Panc1 (cell line): ENCODE data around the gene USF1. TPM values are rescaled to one million over a fixed set of nuclear protein-coding genes. Genes with fewer than 3 reads are reported as not detected.

Experiments
- ATAC-seq: fragments of 200-7000 bp; cut with Tn5 transposase; 2 replicates; pipeline ENCODE4 v1.9.1; 2020; ENCODE audit warnings: mild to moderate bottlenecking, moderate library complexity
- BruUV-seq: library from RNA; stranded (reverse); fragments of 400-500 nt; replicated peaks from 2 replicates; lab custom pipeline; 2021; lab: Mats Ljungman, UMichigan
- CTCF ChIA-PET: fragments of 300-600 bp; sonication (Branson Sonifier 250); formaldehyde crosslinking; loops from one replicate; lab custom pipeline; 2022; ENCODE audit warnings: antibody characterized with exemption; lab: Charles Lee
- POLR2A ChIA-PET: fragments of 300-600 bp; sonication (Branson Sonifier 250); formaldehyde crosslinking; loops from one replicate; lab custom pipeline; 2022; ENCODE audit warnings: antibody characterized with exemption; lab: Charles Lee
- DNase-seq: peaks from one replicate; pipeline ENCODE4 v3.0.0-alpha.2; 2010; ENCODE audit warnings: low read depth, low spot score
- H3K27ac ChIP-seq: 2 replicates; pipeline ENCODE4 v1.5.1; 2011; ENCODE audit warnings: mild to moderate bottlenecking, low read length, inconsistent platforms
- H3K27me3 ChIP-seq: fragments of 200-500 bp; sonication (Bioruptor generic); 2 replicates; pipeline ENCODE4 v1.6.0; 2014; ENCODE audit warnings: low read length, inconsistent platforms; ENCODE audit not compliant: control insufficient read depth, insufficient read depth
- H3K36me3 ChIP-seq: fragments of 200-500 bp; sonication (Bioruptor generic); 2 replicates; pipeline ENCODE4 v1.5.1; 2014; ENCODE audit warnings: inconsistent platforms, mild to moderate bottlenecking, low read length, moderate library complexity; ENCODE audit not compliant: control insufficient read depth, insufficient read depth
- H3K4me1 ChIP-seq: 2 replicates; pipeline ENCODE4 v1.5.1; 2011; ENCODE audit warnings: inconsistent platforms, mild to moderate bottlenecking, low read length, moderate library complexity; ENCODE audit not compliant: control insufficient read depth, insufficient read depth
- H3K4me3 ChIP-seq, 2 experiments: 2 replicates each; pipeline ENCODE4 v1.5.1; 2011 to 2012; ENCODE audit warnings: low read depth in 2 of 2, low read length in 2 of 2, mild to moderate bottlenecking in 2 of 2, inconsistent platforms in 1 of 2, moderate library complexity in 1 of 2
- H3K9me3 ChIP-seq: fragments of 200-500 bp; sonication (Bioruptor generic); 2 replicates; pipeline ENCODE4 v1.5.1; 2014; ENCODE audit warnings: low read depth, mild to moderate bottlenecking, inconsistent platforms, low read length, moderate library complexity; ENCODE audit not compliant: control insufficient read depth, insufficient read depth
- POLR2AphosphoS5 ChIP-seq: IDR thresholded peaks from 2 replicates; pipeline ENCODE4 v1.6.1; 2012; ENCODE audit warnings: mild to moderate bottlenecking, low read depth, low read length, moderate library complexity
- SIN3A ChIP-seq: IDR thresholded peaks from 2 replicates; pipeline ENCODE4 v1.6.1; 2012; ENCODE audit warnings: low read depth, mild to moderate bottlenecking, low read length, moderate library complexity, borderline replicate concordance; ENCODE audit not compliant: insufficient read depth
- TCF7L2 ChIP-seq: IDR thresholded peaks from 2 replicates; pipeline ENCODE4 v1.6.1; 2011; ENCODE audit warnings: mild to moderate bottlenecking, low read depth, low read length, inconsistent platforms
- in situ Hi-C: cut with HindIII; loops from 2 replicates; pipeline ENCODE4 v1.10.0; 2016; ENCODE audit warnings: low sequenced_read_pairs, low pct_unique_long_range_greater_than_20kb
- intact Hi-C: fragments of 100-400 bp; cut with micrococcal nuclease; formaldehyde crosslinking; loops from one replicate; pipeline ENCODE4 v1.10.0; 2022; ENCODE audit not compliant: unreplicated experiment
- total RNA-seq: library from RNA; stranded (reverse); gene quantifications from one replicate; pipeline ENCODE4 v1.2.1, GENCODE V29; 2021; ENCODE audit not compliant: unreplicated experiment
- TF ChIP-seq, protein P1 (sequence below), 2 experiments: IDR thresholded peaks; 2 replicates each; pipeline ENCODE4 v1.6.1; 2011 to 2012; ENCODE audit warnings: low read depth in 2 of 2, control low read depth in 1 of 2, low read length in 1 of 2, mild to moderate bottlenecking in 1 of 2, moderate library complexity in 1 of 2; ENCODE audit not compliant: insufficient read depth in 1 of 2
- TF ChIP-seq, protein P2 (sequence below): fragments of 450-650 bp; IDR thresholded peaks from 2 replicates; pipeline ENCODE4 v1.5.1; 2017; ENCODE audit warnings: mild to moderate bottlenecking

The USF1 gene
- total RNA-seq, 1 experiment from 2014 or later, result 57.7 TPM

DNA sequence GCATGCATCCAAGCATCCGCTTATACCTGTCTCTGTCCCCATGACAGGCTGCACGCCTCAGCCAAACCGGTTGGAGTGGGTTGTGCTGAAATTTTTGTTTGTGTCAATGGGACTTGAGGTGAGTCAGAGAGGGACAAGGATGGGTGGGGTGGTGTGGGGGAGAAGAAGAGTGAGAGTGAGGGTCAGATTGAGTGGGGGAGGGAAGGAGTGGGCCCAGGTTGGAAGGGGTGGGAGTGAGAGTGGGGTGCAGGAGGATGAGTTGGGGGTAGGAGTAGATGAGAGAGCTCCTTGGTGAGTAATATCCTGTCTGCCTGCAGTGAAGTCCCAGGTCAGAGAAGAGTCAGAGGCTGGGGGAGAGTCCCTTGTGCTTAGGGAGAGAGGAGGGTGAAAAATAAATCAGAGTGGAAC is 46.8 kb upstream of the USF1 start:
- intact Hi-C loops, result no loop called here
- H3K27ac ChIP-seq, result no peak overlapping the region

DNA sequence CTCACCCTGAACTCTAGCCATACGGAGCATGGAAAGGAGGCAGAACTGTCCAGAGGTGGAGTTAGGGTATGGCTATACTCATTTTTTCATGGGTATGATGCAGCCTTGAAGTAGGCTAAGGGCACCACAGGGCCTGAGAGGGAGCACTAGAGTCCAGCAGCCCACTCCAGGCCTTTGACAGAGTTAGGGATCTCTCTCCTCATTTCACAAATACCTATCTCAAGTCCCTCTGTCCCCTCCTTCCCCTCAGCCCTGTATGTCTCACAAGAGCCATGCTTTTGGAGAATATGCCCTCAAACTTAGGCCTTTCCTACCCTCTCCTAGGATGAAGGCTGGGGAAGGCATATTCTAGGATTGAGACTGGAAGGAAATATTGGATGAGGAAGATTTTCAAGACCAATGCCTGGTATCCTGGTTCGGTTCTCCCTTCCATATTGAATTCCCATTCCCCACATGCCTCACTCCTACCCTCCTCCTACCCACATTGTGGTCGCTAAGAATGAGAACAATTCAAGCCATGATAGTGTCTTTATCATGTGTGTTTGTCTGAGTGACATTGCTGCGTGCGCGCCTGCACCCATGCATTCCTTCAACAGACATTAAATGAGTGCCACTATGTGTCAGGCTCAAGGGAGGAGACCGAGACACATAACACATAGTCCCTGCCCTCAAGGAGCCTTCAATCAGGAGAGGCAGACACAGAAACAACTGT is 46.2 kb upstream of the USF1 start:
- Histone ChIP-seq H3K27ac (no peak overlapping the region), H3K4me1 (no peaks in the 10 kb centered on the region), H3K4me3 (no peak overlapping the region), H3K36me3 (no peaks in the 10 kb centered on the region), H3K9me3 (no peaks in the 10 kb centered on the region), H3K27me3 (no peaks in the 10 kb centered on the region)
- TF ChIP-seq TCF7L2, result no peak
- no peak for TF ChIP-seq SIN3A
- TF ChIP-seq, protein P1, sequence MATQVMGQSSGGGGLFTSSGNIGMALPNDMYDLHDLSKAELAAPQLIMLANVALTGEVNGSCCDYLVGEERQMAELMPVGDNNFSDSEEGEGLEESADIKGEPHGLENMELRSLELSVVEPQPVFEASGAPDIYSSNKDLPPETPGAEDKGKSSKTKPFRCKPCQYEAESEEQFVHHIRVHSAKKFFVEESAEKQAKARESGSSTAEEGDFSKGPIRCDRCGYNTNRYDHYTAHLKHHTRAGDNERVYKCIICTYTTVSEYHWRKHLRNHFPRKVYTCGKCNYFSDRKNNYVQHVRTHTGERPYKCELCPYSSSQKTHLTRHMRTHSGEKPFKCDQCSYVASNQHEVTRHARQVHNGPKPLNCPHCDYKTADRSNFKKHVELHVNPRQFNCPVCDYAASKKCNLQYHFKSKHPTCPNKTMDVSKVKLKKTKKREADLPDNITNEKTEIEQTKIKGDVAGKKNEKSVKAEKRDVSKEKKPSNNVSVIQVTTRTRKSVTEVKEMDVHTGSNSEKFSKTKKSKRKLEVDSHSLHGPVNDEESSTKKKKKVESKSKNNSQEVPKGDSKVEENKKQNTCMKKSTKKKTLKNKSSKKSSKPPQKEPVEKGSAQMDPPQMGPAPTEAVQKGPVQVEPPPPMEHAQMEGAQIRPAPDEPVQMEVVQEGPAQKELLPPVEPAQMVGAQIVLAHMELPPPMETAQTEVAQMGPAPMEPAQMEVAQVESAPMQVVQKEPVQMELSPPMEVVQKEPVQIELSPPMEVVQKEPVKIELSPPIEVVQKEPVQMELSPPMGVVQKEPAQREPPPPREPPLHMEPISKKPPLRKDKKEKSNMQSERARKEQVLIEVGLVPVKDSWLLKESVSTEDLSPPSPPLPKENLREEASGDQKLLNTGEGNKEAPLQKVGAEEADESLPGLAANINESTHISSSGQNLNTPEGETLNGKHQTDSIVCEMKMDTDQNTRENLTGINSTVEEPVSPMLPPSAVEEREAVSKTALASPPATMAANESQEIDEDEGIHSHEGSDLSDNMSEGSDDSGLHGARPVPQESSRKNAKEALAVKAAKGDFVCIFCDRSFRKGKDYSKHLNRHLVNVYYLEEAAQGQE (IDR thresholded peaks at IDR 0.05; ENCODE audit: insufficient read depth in 1 of 2, low read depth in 2 of 2, low read length in 1 of 2), result no peak
- no peak for TF ChIP-seq POLR2AphosphoS5
- TF ChIP-seq, protein P2, sequence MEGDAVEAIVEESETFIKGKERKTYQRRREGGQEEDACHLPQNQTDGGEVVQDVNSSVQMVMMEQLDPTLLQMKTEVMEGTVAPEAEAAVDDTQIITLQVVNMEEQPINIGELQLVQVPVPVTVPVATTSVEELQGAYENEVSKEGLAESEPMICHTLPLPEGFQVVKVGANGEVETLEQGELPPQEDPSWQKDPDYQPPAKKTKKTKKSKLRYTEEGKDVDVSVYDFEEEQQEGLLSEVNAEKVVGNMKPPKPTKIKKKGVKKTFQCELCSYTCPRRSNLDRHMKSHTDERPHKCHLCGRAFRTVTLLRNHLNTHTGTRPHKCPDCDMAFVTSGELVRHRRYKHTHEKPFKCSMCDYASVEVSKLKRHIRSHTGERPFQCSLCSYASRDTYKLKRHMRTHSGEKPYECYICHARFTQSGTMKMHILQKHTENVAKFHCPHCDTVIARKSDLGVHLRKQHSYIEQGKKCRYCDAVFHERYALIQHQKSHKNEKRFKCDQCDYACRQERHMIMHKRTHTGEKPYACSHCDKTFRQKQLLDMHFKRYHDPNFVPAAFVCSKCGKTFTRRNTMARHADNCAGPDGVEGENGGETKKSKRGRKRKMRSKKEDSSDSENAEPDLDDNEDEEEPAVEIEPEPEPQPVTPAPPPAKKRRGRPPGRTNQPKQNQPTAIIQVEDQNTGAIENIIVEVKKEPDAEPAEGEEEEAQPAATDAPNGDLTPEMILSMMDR, result no peak
- intact Hi-C loops, result no loop called here
- BruUV-seq, result no TSS peak
- ATAC-seq (no peak), DNase-seq (no peak)
- in situ Hi-C loops, result no loop called here
- POLR2A ChIA-PET, result no interaction called here
- CTCF ChIA-PET, result interaction anchor here (1.1 kb wide), 1 partner anchor 50 kb away, joined by 4 read pairs; no protein-coding TSS in a partner anchor

More for the DNA sequence above, 46.8 kb upstream of the USF1 start:
- no peaks in the 10 kb centered on the region for H3K9me3 ChIP-seq
- in situ Hi-C loops, result no loop called here
- no peaks in the 10 kb centered on the region for H3K27me3 ChIP-seq
- TF ChIP-seq, protein P2, result no peak
- no peak for TF ChIP-seq TCF7L2
- TF ChIP-seq SIN3A, result no peak
- TF ChIP-seq, protein P1 (IDR thresholded peaks at IDR 0.05; ENCODE audit: insufficient read depth in 1 of 2, low read depth in 2 of 2, low read length in 1 of 2), result no peak
- no peak for TF ChIP-seq POLR2AphosphoS5
- H3K4me1 ChIP-seq, result 0 out of 2 replicates have a peak, but pooled peaks cover 3% of the 10 kb centered on the region
- CTCF ChIA-PET, result interaction anchor here (1.1 kb wide), 1 partner anchor 51 kb away, joined by 4 read pairs; no protein-coding TSS in a partner anchor
- H3K4me3 ChIP-seq, result no peak overlapping the region
- BruUV-seq, result no TSS peak
- no peak for DNase-seq
- POLR2A ChIA-PET, result interaction anchor here (0.6 kb wide), 1 partner anchor 25 kb away, joined by 9 read pairs; the partner anchor contains the start of genes NIT1 and PFDN2
- no peak for ATAC-seq
- no peaks in the 10 kb centered on the region for H3K36me3 ChIP-seq
